Measurements from ENCODE around the gene UGT1A9.

The UGT1A9 gene

GRCh38 chr2:233686928-233687327 is 15.2 kb downstream of the UGT1A9 start:
- DNase-seq (ENCODE audit: low read depth in 1 of 2, low spot score in 1 of 2), result peak in 1 of 2 experiments; percentile 13
- no peak for TF ChIP-seq POLR2AphosphoS5 (IDR thresholded peaks at IDR 0.05; ENCODE audit: low read depth)
- no peak for TF ChIP-seq GABPA (IDR thresholded peaks at IDR 0.05; ENCODE audit: low read depth)
- Histone ChIP-seq H3K27me3 (ENCODE audit: insufficient read depth, poor library complexity, severe bottlenecking) (no peaks in the 10 kb centered on the region), H3K4me3 (replicated peaks; ENCODE audit: insufficient read depth, low read length) (no peak overlapping the region), H3K27ac (replicated peaks) (no peak overlapping the region)

GRCh38 chr2:233688341-233688740 is 16.6 kb downstream of the UGT1A9 start:
- Histone ChIP-seq H3K4me3 (replicated peaks; ENCODE audit: insufficient read depth, low read length) (no peak overlapping the region), H3K27me3 (ENCODE audit: insufficient read depth, poor library complexity, severe bottlenecking) (no peaks in the 10 kb centered on the region), H3K27ac (replicated peaks) (no peak overlapping the region)
- no peak for DNase-seq (ENCODE audit: low read depth in 1 of 2, low spot score in 1 of 2)
- no peak for TF ChIP-seq POLR2AphosphoS5 (IDR thresholded peaks at IDR 0.05; ENCODE audit: low read depth)

- Histone ChIP-seq H3K27ac (replicated peaks) (no peak overlapping the region), H3K4me3 (replicated peaks; ENCODE audit: insufficient read depth, low read length) (no peak overlapping the region), H3K27me3 (ENCODE audit: insufficient read depth, poor library complexity, severe bottlenecking) (no peaks in the 10 kb centered on the region)
- TF ChIP-seq SPI1 (IDR thresholded peaks at IDR 0.05; ENCODE audit: borderline replicate concordance, low read depth) (peak; percentile 70; the same call in 1 of the 2 replicates), GABPA (IDR thresholded peaks at IDR 0.05; ENCODE audit: low read depth) (no peak)
- DNase-seq (ENCODE audit: low read depth in 1 of 2, low spot score in 1 of 2), result no peak
Observed at GRCh38 chr2:233689031-233689430, 17.3 kb downstream of the UGT1A9 start.

DNA sequence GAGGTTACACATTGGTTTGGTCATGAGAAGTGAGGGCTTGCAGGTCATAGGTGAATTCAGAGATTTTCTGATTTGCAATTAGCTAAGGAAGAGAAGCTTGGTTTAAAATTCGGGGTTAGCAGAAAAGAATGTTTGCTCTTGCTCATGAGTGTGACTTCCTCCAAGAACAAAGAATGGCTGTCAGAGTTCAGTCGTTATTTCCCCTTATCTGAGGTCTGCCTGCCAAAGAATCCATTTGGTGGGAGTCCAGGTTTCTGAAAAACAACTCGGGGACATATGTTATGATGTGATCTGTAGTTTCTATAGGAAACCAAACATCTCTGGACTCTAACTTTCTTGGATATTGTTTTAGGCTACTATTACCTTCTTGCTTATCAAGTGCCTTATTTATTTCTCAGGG is 17.8 kb downstream of the UGT1A9 start:
- Histone ChIP-seq H3K27me3 (ENCODE audit: insufficient read depth, poor library complexity, severe bottlenecking) (no peaks in the 10 kb centered on the region), H3K4me3 (replicated peaks; ENCODE audit: insufficient read depth, low read length) (no peak overlapping the region), H3K27ac (replicated peaks) (no peak overlapping the region)
- no peak for DNase-seq (ENCODE audit: low read depth in 1 of 2, low spot score in 1 of 2)
- TF ChIP-seq, protein P1, sequence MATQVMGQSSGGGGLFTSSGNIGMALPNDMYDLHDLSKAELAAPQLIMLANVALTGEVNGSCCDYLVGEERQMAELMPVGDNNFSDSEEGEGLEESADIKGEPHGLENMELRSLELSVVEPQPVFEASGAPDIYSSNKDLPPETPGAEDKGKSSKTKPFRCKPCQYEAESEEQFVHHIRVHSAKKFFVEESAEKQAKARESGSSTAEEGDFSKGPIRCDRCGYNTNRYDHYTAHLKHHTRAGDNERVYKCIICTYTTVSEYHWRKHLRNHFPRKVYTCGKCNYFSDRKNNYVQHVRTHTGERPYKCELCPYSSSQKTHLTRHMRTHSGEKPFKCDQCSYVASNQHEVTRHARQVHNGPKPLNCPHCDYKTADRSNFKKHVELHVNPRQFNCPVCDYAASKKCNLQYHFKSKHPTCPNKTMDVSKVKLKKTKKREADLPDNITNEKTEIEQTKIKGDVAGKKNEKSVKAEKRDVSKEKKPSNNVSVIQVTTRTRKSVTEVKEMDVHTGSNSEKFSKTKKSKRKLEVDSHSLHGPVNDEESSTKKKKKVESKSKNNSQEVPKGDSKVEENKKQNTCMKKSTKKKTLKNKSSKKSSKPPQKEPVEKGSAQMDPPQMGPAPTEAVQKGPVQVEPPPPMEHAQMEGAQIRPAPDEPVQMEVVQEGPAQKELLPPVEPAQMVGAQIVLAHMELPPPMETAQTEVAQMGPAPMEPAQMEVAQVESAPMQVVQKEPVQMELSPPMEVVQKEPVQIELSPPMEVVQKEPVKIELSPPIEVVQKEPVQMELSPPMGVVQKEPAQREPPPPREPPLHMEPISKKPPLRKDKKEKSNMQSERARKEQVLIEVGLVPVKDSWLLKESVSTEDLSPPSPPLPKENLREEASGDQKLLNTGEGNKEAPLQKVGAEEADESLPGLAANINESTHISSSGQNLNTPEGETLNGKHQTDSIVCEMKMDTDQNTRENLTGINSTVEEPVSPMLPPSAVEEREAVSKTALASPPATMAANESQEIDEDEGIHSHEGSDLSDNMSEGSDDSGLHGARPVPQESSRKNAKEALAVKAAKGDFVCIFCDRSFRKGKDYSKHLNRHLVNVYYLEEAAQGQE (IDR thresholded peaks at IDR 0.05; ENCODE audit: insufficient replicate concordance, low read depth), result no peak

GRCh38 chr2:233690444-233690843 is 18.7 kb downstream of the UGT1A9 start:
- no peaks in the 10 kb centered on the region for H3K27me3 ChIP-seq (ENCODE audit: insufficient read depth, poor library complexity, severe bottlenecking)
- H3K4me3 ChIP-seq (replicated peaks; ENCODE audit: insufficient read depth, low read length), result no peak overlapping the region
- no peak for DNase-seq (ENCODE audit: low read depth in 1 of 2, low spot score in 1 of 2)
- H3K27ac ChIP-seq (replicated peaks), result no peak overlapping the region
- TF ChIP-seq GABPA (IDR thresholded peaks at IDR 0.05; ENCODE audit: low read depth), result no peak
- TF ChIP-seq, protein P2, sequence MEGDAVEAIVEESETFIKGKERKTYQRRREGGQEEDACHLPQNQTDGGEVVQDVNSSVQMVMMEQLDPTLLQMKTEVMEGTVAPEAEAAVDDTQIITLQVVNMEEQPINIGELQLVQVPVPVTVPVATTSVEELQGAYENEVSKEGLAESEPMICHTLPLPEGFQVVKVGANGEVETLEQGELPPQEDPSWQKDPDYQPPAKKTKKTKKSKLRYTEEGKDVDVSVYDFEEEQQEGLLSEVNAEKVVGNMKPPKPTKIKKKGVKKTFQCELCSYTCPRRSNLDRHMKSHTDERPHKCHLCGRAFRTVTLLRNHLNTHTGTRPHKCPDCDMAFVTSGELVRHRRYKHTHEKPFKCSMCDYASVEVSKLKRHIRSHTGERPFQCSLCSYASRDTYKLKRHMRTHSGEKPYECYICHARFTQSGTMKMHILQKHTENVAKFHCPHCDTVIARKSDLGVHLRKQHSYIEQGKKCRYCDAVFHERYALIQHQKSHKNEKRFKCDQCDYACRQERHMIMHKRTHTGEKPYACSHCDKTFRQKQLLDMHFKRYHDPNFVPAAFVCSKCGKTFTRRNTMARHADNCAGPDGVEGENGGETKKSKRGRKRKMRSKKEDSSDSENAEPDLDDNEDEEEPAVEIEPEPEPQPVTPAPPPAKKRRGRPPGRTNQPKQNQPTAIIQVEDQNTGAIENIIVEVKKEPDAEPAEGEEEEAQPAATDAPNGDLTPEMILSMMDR (IDR thresholded peaks at IDR 0.05; ENCODE audit: insufficient read depth, low read length), result no peak
- no peak for TF ChIP-seq SPI1 (IDR thresholded peaks at IDR 0.05; ENCODE audit: borderline replicate concordance, low read depth)
- TF ChIP-seq, protein P1 (IDR thresholded peaks at IDR 0.05; ENCODE audit: insufficient replicate concordance, low read depth), result no peak
- no peak for TF ChIP-seq POLR2AphosphoS5 (IDR thresholded peaks at IDR 0.05; ENCODE audit: low read depth)
